Stimulated activated CD4-positive, alpha-beta T cell treated with anti-CD3 and anti-CD28 coated beads, TNF-alpha, amount 100 ng/mL, for 24 hours (primary cell): ENCODE results near the gene PDCD4.
"Not testable (repeated sequence)": the region's sequence is repeated elsewhere in the genome, so short reads cannot be mapped to it uniquely, and the experiment has no call there.

Experiments
- DNase-seq, 3 experiments: peaks; one replicate each; pipeline ENCODE4 v3.0.0-alpha.2; 2020; ENCODE audit warnings: low read depth in 3 of 3

The PDCD4 gene

DNA sequence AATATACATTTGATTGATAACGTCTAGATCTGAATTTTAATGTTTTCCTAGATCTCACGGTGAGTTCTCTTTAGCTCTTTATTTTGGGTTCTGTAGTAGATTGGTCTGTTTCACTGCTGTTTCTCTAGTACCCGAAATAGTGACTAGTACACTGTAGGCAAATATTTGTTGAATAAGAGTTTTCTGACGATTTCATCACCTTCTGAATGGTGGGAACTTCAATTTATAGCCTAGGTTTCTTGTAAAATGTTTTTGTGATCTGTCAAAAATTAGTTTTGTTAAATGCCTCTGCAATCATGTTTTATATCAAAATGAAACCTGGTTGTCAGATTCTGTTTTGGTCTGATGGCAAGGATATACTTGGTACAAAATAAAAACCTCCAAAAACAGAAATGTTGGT lies 10.2 kb downstream of the PDCD4 start:
- no peak for DNase-seq

DNA sequence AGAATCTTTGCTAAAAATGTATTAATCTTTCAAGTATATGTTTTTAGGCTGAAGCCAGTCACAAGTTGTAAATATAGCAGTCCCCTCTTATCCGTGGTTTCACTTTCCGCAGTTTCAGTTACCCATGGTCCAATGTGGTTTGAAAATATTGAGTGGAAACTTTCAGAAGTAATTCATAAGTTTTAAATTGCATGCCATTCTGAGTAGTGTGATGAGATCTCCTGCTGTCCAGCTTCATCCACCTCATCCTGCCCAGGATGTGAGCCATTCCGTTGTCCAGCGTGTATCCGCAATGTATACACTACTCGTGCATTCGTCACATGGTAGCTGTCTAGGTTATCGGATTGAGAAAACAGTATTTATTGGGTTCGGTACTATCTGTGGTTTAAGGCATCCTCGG lies 12.2 kb downstream of the PDCD4 start:
- no peak for DNase-seq

DNA sequence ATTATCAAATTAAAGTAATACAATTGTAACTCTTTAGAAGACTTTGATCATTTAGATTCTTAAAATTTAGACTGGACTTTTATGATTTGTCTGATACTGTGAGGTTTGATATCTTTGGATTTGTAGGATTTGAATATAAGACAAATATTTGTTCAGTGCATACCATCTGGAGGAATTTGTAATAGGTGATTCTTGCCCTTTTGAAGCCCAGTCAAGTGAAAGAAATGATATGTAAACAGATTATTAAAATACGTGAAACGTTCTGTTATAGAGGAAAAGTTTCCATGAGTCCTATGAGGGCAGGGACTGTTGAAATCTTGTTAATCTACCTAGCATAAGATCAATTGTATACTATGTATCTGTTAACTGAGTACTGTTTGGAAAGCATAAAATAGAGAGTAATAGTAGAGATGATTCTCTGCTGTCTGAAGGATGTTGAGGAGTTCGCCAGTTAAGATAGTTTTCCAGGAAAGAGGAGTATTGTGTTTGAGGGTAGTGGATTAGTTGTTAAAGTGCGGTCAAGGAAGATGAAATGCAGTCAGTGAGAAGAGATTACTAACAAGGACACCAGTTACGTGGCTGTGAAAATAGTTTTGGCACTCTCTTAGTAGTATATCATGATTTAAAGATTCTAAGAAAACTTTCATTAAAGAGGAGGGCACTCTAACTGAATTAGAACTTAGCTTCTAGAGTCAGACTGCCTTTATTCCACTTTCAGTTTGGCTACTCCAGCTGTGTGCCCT lies 14.4 kb downstream of the PDCD4 start:
- no peak for DNase-seq

DNA sequence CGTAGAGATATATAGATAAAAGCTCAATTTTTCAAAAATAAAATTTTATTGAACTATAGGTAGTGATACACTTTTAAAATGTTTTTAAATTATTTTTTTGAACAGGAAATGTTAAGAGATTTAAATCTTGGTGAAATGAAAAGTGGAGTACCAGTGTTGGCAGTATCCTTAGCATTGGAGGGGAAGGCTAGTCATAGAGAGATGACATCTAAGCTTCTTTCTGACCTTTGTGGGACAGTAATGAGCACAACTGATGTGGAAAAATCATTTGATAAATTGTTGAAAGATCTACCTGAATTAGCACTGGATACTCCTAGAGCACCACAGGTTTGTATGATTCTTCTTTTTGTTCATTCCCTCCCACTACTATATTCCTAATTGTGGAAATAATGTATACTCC lies 15.8 kb downstream of the PDCD4 start:
- DNase-seq: no peak

DNA sequence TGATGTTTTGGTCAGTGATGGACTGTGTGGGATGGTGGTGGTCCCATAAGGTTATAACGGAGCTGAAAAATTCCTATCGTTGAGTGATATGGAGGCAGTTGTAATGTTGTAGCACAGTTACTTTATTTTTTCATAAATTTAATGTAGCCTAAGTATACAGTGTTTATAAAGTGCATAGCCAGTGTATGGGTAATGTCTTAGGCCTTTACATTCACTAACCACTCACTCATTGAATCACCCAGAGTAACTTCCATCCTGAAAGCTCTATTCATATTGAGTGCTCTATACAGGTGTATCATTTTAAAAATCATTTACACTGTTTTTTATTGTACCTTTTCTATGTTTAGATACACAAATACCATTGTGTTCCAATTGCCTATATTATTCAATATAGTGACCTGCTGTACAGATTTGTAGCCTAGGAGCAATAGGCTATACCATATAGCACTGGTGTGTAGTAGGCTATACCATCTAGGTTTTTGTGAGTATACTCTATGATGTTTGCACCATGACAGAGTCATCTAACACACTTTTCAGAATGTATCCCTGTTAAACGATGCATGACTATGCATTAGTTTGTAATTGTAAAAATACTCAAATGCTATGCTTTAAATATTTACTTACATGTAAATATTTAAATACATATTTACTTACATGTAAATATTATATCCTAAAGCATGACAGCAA lies 21.0 kb downstream of the PDCD4 start:
- no peak for DNase-seq

DNA sequence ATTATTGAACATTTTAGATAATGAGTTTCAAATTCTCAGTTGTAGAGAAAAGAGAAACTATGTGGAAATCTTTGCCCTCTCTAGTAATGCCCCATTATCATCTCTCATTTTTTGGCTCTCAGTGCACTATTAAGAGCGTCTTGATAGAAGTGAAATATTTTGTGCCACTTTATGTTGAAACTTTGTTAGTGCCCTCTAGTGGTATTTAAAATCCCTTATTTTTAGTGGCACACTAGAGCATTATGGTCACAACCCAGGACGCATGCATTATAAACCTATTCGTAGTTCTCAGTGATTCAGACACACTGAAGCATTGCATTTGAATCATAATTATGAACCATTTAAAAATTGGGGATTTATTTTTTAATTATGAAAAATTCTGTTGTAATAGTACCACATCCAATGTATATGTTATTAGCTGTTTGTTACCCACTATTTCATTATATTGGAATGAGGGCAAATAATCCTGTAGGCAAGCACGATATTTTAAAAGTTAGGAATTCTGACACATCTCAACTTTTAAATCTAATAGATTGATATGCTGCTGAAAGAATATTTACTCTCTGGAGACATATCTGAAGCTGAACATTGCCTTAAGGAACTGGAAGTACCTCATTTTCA lies 21.9 kb downstream of the PDCD4 start:
- no peak for DNase-seq

DNA sequence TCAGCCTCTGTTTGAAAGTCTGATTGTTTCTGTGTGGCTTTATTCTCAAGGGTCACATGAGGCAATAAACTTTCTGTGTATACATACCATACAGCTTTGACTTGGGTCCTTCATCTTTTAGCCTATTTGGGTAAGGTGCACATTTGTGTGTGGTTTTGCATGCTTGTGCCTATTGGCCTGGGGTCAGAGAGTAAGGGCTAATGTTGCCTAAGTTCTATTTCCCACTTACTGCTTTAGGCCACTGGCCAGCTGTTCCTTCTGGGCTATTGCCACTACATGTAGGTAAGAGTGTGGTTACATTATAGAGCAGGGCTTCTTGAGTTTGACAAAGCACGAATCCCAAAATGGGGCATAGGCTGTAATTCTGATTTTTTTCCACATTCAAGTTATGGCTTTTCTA lies 25.5 kb downstream of the PDCD4 start:
- DNase-seq: no peak

DNA sequence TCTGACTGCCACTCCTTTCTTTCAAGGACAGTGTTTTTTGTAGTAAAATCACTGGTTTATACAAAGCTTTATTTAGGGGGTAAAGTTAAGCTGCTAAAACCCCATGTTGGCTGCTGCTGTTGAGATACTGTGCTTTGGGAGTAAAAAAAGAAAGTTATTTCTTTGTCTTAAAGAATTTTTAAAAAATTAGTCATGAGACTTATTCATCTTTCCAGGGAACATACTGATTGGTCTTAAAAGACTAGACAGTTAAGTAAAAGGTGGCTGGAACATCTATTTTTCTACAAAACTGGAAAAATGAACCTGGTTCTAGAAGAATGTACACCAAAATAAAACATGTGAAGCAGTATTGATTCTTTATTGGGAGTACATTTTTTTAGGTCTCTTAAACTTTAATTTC lies 26.7 kb downstream of the PDCD4 start:
- no peak for DNase-seq

DNA sequence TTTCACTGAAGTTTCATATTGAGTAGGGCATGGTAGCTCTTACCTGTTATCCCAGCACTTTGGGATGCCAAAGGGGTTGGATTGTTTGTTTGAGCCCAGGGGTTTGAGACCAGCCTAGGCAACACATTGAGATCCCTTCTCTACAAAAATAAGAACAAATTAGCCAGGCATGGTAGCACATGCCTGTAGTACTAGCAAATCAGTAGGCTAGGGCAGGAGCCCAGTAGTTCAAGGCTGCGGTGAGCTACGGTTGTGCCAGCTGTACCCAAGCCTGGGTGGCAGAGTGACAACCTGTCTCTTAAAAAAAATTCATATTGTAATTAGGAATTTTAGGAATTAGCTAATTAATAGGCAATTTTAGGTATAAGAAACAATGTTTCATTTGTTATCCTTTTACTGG lies 29.3 kb downstream of the PDCD4 start:
- no peak for DNase-seq

DNA sequence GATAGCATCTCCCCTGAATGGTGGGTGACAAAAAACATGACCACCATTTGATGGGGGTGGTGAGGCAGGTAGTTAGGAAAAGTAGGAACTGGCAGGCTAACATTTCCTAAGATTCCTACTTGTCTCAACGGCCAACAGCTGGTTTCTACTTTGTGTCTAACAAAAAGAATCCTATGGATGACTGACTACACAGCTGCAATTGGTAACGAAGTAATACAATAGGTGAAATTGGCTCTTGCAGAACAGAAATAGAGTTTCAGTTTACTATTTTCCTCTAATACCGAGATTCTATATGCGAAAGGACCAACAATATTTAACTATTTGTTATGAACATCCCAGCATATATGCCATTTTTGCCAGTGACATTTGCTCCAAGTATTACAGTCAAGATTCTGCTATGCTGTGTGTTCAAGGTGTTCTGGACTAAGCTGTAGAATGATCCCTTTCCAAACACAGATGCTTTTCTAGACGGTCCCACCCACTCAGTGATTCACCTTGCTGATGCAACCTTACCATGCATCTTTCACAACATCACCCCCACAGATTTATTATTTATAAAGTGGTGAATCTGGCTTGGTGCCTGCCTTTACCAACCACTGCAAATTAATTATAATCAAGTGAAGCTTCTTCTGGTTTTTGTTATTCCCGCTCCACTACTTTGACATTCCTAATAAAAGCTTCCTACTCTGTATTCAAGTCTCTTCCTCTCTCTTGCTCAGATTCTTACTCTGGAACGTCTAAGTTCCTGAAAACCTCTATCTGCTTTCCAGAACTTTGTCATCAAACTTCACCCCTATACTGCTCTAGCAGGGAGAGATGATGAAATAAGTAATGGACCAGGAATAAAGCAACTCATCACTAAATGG lies 30.5 kb downstream of the PDCD4 start:
- DNase-seq: peak in 2 of 3 experiments; percentile 30 to 37

DNA sequence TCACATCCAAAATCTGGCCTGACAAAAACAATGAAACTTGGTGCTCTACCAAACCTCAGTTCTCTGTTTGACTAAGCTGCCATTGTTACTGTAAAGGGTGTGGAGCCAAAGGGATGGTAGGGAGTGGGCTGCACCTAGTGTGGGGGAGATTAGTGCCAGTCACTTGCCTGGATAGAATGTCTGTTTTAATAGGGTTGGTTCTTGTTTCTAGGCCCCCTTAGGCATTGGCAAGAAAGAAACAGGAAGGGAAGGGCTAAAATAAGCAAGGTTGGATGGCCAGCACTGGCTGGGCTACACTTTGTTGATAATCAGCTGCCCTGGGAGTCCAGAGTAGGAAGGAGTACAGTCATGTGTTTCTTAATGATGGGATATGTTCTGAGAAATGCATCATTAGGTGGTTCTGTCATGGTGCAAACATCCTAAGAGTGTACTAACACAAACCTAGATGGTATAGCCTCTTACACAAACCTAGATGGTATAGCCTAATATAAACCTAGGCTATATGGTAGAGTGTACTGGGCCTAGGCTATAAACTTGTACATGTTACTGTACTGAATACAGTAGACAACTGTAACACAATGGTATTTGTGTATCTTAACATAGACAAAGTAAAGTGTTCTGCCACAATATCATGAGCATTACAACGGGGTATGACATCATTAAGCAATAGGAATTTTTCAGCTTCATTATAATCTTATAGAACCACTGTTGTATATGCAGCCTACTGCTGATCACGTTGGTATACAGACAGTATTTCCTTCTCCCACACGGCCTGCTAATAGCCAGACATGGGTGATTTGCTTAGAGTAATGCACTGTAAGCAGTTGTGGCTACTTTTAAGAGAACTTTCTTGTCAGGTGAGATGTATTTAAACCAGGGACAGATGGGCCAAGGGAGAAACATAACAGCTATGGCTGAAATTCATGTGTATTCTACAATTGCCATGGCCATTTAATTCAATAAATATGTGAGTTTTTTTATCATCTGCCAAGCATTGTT lies 31.9 kb downstream of the PDCD4 start:
- DNase-seq: no peak

DNA sequence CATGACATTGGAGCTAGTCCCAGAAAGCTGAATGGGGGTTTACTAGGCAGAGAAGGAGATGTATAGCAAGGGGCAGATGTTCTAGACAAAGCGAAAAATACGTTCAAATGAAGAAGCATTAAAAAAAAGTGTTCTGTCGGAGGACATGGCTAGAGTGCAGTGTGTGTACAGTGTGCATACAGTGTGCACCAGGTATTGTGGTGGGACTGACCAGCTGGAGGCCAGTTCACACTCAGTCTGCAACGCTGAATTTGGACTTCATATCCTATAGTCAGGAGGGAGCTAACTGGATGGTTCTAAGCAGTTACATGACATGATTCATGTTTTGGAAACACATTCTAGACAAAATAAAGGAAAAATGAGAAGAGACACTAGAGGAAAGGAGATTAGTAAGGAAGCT lies 38.4 kb downstream of the PDCD4 start:
- no peak for DNase-seq

DNA sequence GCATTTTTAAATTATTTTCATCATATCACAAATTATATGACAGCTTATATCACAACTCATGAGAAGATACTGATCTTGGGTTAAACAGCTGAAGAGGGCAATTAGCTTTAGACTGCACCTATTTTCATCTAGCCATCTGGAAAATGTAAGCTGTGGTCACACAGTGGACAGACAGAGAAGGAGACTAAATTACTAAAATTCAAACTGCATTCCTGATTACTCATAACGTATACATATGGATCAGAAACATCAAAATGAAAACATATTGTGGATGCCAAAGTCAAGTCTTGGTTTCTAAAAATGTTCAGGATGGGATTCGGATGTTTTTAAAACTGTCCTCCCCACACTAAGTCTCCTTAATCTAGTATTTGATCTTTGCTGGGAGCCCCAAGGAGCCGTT lies 40.6 kb downstream of the PDCD4 start:
- DNase-seq: no peak

DNA sequence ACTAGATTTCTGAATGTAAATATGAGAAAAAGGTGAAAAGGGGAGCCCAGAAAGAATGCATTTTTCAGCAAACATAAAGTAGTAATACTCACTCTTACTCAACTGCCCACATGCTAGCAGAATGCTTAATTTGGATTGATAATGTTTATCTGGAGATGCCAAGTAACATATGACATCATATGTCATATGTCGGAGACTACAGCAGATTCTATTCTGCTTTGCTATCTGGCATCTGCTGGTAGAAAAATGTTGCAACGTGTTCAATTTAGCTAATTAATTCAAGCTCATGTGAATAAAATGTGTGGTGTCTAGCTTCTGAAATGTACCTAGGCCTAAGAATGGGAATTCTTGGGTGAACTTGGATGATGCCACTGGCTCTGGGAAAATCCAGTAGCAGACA lies 42.7 kb downstream of the PDCD4 start:
- DNase-seq: no peak

DNA sequence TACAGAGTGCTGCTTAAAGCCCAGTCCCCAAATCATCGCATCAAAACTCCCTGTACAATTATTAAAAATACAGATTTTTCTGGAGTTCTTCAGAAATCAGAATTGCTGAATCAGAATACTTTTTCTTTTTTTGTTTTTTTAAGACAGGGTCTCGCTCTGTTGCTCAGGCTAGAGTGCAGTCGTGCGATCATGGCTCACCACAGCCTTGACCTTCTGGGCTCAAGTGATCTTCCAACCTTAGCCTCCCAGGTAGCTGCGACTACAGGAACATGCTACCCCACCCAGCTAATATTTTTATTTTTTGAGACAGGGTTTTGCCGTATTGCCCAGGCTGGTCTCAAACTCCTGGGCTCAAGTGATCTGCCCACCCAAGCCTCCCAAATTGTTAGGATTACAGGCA lies 43.3 kb downstream of the PDCD4 start:
- DNase-seq: no peak

DNA sequence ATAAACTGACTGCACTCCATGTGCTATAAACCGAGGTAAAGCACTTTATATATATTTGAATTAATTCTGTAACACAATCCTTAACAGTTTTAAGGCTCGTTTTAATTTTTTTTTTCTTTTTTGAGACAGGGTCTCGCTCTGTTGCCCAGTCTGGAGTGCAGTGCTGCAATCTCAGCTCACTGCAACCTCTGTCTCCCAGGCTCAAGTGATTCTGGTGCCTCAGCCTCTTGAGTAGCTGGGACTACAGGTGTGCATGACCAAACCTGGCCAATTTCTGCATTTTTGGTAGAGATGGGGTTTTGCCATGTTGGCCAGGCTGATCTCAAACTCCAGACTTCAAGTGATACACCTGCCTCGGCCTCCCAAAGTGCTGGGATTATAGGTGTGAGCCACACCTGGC lies 43.9 kb downstream of the PDCD4 start:
- DNase-seq: not testable (repeated sequence)

DNA sequence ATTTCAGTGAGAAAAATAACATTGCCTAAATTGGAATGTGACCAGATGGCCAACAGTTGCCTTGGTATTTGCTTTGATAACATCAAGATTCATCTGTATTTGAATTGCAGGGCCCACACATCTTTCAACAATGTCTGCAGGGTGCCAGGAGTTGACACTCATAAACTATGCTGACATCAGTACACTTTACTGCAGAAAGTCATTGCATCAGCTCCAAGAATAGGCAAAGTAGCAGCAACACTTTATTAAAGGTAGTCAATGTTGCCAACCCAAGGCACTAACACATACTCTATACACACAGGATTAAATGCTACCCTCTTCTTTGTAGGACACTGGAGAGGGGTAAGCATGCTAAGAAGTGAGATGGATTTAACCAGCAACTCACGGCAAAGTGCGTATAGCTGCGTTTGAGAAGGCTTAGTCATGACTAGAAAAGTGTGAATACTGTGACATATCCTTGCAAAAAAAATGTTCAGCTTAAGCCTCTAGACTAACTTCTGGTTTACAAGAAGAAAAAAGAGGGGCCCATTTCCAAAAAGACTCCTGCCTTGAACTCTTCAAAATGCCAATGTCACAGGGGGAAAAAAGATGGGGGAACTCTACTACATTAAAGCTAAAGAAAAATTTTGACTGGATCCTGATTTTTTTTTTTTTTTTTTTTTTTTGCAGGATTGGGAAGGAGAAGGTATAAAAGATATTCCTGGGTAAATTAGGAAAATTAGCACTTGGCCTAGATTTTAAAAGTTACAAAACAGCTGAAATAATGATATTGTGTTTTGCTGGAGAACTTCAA lies 45.0 kb downstream of the PDCD4 start:
- no peak for DNase-seq

DNA sequence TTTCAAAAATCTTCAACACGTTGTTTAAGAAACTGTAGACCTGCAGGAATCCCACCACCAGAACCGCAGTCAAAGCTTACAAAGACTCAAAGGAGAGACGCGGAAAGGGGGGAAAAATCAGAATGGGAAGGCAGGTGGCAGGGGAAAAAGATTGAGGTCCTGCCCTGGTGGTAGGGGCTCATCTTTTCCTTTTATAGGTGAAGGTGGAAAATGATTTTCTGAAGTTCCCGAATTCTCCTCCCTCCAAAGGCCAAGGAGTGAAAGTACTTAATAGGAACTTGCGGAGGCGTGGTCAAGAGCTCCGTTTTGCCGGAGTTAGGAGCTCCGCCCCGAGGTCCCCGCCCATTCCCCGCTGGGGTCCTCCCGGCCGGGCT lies 46.5 kb downstream of the PDCD4 start:
- DNase-seq: peak; percentile 71 to 89 (median 72)

DNA sequence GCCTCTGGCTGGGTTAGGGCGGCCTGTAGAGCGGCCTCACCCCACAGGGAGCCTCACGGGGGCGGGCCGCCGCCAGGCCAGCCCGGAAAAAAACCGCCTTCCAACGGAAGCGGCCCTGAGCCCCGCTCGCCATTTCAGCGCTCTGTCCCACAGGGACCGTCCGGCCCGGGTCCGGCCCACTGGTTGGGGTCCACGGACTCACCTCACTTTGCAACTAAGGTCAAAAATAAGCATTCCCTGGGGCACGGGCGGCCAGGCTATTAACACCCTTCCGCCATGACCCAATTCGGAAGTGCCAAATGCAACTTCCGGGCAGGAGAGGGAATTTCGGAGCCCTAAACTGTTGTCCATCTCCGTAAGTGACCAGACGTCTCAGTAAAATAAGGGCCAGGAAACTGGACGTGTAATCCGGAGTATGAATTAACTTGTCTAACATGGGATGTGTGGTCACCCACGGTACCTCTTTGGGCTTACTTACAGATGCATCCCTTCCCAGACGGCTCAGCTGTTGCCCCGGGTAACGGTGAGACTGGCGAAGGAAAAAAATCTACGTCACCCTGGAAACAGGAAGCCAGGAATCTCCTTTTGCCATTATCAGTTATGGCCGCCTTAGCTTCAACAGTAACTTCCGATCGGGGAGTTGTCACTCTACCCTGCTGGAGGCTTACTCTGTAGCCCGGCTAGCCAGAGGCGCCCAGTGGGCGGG lies 47.1 kb downstream of the PDCD4 start, which contains the start of gene BBIP1:
BBIP1 (minus strand) TSS at position 538 of the 706 bp plus-strand sequence. CDS start 1,023 bp downstream, outside the sequence.
- DNase-seq: no peak
